ENCODE data around the gene FGF12.

Gene FGF12

DNA sequence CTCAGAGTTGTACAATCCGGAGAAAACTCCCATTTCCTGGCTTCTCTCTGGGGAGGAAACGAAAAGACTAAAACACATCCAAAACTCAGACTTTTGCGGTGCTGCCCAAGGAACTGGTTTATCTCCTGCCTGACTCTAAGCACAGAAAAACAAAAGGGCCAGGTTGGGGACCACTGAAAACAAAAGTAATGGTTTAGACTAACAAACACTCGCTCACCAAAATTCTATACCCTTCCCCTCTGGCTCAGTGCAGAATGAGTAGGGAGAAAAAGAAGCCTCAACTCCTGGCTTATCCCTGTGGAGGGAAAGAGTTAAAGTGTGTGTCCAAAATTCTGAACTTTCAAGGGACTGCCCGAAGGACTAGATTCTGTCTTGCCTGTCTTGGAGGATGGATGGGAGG, 173.6 kb downstream of the FGF12 start:
- TF ChIP-seq CTCF (IDR thresholded peaks at IDR 0.05), result no peak

GRCh38 chr3:192550356-192550755, 177.0 kb downstream of the FGF12 start:
- TF ChIP-seq CTCF (IDR thresholded peaks at IDR 0.05), result no peak

- TF ChIP-seq CTCF (IDR thresholded peaks at IDR 0.05), result no peak
Measured at GRCh38 chr3:192545333-192545732, 182.0 kb downstream of the FGF12 start.

GRCh38 chr3:192543163-192543562, 184.2 kb downstream of the FGF12 start:
- no peak for TF ChIP-seq CTCF (IDR thresholded peaks at IDR 0.05)

DNA sequence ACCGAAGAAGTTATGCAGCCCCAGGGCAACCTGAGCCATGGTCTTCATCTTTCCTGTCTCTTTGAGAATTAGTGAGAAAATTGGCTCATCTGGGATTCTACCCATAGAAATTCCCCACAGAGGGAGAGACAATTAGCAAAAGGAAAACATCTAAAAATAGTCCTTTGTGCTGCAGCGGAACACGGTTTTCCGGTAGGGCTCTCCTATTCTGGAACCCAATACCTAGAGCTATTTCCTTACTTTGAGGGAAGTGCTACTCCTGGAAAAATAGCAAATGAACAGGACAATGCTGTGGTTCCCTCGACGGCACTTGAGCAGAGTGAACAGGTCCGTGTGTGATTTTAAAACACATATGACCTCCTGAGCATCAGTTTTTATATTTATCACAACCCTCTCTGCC, 210.5 kb downstream of the FGF12 start:
- TF ChIP-seq CTCF (IDR thresholded peaks at IDR 0.05), result no peak

DNA sequence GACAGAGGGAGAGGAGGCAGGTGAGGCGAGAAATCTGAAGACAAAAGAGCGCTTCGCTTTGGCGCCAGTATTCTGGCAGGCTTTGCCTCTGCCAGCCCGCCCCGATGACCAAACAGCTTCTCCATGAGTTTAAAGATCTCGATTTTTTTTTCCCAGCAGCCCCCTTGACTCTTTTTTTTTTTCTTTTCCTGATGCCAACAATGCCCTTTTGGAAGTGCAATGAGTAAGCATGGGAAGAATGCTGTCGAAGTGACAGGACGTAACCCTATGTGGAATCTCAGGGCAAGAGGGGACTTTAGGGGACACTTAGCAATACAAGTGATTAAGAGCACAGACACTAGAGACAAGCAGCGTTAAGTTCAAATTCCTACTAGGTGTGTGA, 211.7 kb downstream of the FGF12 start:
- no peak for TF ChIP-seq CTCF (IDR thresholded peaks at IDR 0.05)

- TF ChIP-seq CTCF (IDR thresholded peaks at IDR 0.05), result no peak
Measured at GRCh38 chr3:192514754-192515663, 212.3 kb downstream of the FGF12 start.
